Measurements from ENCODE around the gene PINK1.

DNA sequence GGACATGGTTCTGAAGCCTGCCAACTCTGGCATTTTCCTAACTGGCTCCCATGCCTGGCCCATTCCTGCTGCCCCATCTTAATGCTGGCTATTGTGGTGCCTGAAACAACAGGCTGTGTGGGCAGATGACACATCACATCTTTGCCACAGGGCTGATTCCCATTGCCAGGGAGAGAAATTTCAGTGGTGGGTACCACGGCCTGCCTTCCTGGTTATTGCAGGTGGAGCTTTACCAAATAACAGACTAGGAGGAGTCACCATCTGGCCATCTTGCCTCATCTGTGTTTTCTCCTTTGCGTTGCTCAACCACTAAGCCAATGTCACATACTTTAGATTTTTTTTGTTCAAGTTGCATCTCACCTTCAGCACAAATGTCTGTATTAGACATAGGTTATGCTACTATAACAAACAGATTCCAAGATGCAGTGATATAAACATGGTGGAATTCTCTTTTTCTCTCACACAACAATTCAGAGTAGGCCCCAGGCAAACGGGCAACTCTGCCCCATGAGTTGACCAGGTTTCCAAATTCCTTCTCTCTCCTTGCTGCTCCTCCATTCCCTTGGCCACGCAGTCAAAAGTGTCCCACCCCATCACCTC is 30.3 kb upstream of the PINK1 start:
- no peak for TF ChIP-seq EZH2 (IDR thresholded peaks at IDR 0.05; ENCODE audit: borderline replicate concordance)
- TF ChIP-seq, protein P1, sequence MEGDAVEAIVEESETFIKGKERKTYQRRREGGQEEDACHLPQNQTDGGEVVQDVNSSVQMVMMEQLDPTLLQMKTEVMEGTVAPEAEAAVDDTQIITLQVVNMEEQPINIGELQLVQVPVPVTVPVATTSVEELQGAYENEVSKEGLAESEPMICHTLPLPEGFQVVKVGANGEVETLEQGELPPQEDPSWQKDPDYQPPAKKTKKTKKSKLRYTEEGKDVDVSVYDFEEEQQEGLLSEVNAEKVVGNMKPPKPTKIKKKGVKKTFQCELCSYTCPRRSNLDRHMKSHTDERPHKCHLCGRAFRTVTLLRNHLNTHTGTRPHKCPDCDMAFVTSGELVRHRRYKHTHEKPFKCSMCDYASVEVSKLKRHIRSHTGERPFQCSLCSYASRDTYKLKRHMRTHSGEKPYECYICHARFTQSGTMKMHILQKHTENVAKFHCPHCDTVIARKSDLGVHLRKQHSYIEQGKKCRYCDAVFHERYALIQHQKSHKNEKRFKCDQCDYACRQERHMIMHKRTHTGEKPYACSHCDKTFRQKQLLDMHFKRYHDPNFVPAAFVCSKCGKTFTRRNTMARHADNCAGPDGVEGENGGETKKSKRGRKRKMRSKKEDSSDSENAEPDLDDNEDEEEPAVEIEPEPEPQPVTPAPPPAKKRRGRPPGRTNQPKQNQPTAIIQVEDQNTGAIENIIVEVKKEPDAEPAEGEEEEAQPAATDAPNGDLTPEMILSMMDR (IDR thresholded peaks at IDR 0.05; ENCODE audit: poor library complexity): no peak
- no peak for TF ChIP-seq EZH2phosphoT487 (IDR thresholded peaks at IDR 0.05; ENCODE audit: low read depth, severe bottlenecking, unreplicated experiment)
